Uterus (tissue), 4 donors: ENCODE results near the gene PRSS12. TPM values are rescaled to one million over a fixed set of nuclear protein-coding genes. Genes with fewer than 3 reads are reported as not detected.
A peak's percentile ranks its signal among the peaks of the same experiment; 100 is the strongest.

ENCODE experiments used
- DNase-seq, 2 donors: peaks; one replicate each; pipeline ENCODE4 v3.0.0-alpha.2; 2019 to 2020
- H3K27ac ChIP-seq, 2 donors: fragments of 200-600 bp; sonication (generic); 1 replicate in 1 of 2; 2 replicates in 1 of 2; pipeline ENCODE4 v1.5.1; 2016 to 2018
- H3K27me3 ChIP-seq, 2 donors: fragments of 200-600 bp; sonication (generic); one replicate each; pipeline ENCODE4 v1.5.1; 2018 to 2019; ENCODE audit warnings: control low read depth in 1 of 2
- H3K36me3 ChIP-seq, 2 donors: fragments of 200-600 bp; sonication (generic); one replicate each; pipeline ENCODE4 v1.5.1; 2019; ENCODE audit warnings: control low read depth in 1 of 2
- H3K4me1 ChIP-seq, 2 donors: fragments of 200-600 bp; sonication (generic); one replicate each; pipeline ENCODE4 v1.5.1; 2018 to 2019; ENCODE audit warnings: control low read depth in 1 of 2
- H3K4me3 ChIP-seq, 2 donors: fragments of 200-600 bp; sonication (generic); 1 replicate in 1 of 2; 2 replicates in 1 of 2; pipeline ENCODE4 v1.5.1; 2018 to 2019; ENCODE audit warnings: mild to moderate bottlenecking in 1 of 2
- H3K9me3 ChIP-seq, 2 donors: fragments of 200-600 bp; sonication (generic); one replicate each; pipeline ENCODE4 v1.5.1; 2019; ENCODE audit warnings: control low read depth in 1 of 2
- CTCF ChIP-seq, 4 experiments: fragments of 200-600 bp in 2 of 4; fragments of 450-650 bp in 2 of 4; sonication (generic) in 2 of 4; IDR thresholded peaks; one replicate each; pipeline ENCODE4 v1.5.1; 2016 to 2019; ENCODE audit warnings: antibody characterized with exemption in 4 of 4, mild to moderate bottlenecking in 2 of 4, moderate library complexity in 1 of 4
- POLR2A ChIP-seq, 2 donors: fragments of 450-650 bp; IDR thresholded peaks; one replicate each; pipeline ENCODE4 v1.6.1; 2016; ENCODE audit warnings: antibody characterized with exemption in 2 of 2, mild to moderate bottlenecking in 1 of 2, moderate library complexity in 1 of 2
- intact Hi-C: fragments of 100-400 bp; cut with DNase I; formaldehyde crosslinking; loops from one replicate; pipeline ENCODE4 v1.15.1; 2023; ENCODE audit warnings: low total_unique reads
- total RNA-seq, 4 donors: library from RNA; depleted of rRNA in 3 of 4; stranded (reverse); fragments of >200 nt in 3 of 4; gene quantifications; one replicate each; pipeline versions ENCODE4 v1.1.0 to v1.2.4, GENCODE V29; 2014 to 2023
- donor health status: DM: yes; HTN: yes; CAD: no.

Gene PRSS12
- total RNA-seq, 4 donors from 2014 or later, result 0.15 to 52.1 (median 7.2) TPM

GRCh38 chr4:118280501-118281218, 72.1 kb downstream of the PRSS12 start:
- Histone ChIP-seq H3K36me3 (no peaks in the 10 kb centered on the region), H3K9me3 (no peaks in the 10 kb centered on the region), H3K27ac (no peak overlapping the region), H3K4me1 (peaks cover 0 to 5% of the 10 kb centered on the region in 2 donors), H3K27me3 (no peaks in the 10 kb centered on the region), H3K4me3 (no peak overlapping the region)
- TF ChIP-seq CTCF (IDR thresholded peaks at IDR 0.05) (peak; percentile 20 to 39 (median 31)), POLR2A (IDR thresholded peaks at IDR 0.05) (no peak)
- DNase-seq, result peak in 1 of 2 donors; percentile 18
- intact Hi-C loops, result no loop called here

- TF ChIP-seq CTCF (IDR thresholded peaks at IDR 0.05) (no peak), POLR2A (IDR thresholded peaks at IDR 0.05) (no peak)
- DNase-seq, result no peak
- intact Hi-C loops, result no loop called here
- H3K27me3 ChIP-seq, result no peaks in the 10 kb centered on the region
- H3K27ac ChIP-seq, result peak overlapping the region in 1 of 2 donors; percentile 88
- H3K36me3 ChIP-seq, result no peaks in the 10 kb centered on the region
- H3K9me3 ChIP-seq, result no peaks in the 10 kb centered on the region
- H3K4me3 ChIP-seq, result peak overlapping the region in 1 of 2 donors; percentile 86
- H3K4me1 ChIP-seq, result peaks cover 0 to 5% of the 10 kb centered on the region in 2 donors
Observed at GRCh38 chr4:118279920-118280432, 72.8 kb downstream of the PRSS12 start.

- H3K9me3 ChIP-seq, result no peaks in the 10 kb centered on the region
- H3K27me3 ChIP-seq, result no peaks in the 10 kb centered on the region
- TF ChIP-seq POLR2A (IDR thresholded peaks at IDR 0.05) (no peak), CTCF (IDR thresholded peaks at IDR 0.05) (no peak)
- no peak for DNase-seq
- H3K4me1 ChIP-seq, result peaks cover 0 to 5% of the 10 kb centered on the region in 2 donors
- H3K27ac ChIP-seq, result peak overlapping the region; percentile 83 to 88
- H3K4me3 ChIP-seq, result peak overlapping the region; percentile 77 to 86
- H3K36me3 ChIP-seq, result no peaks in the 10 kb centered on the region
- intact Hi-C loops, result no loop called here
Observed at GRCh38 chr4:118279328-118279727, 73.5 kb downstream of the PRSS12 start.

- peak; percentile 90 to 93 for DNase-seq
- Histone ChIP-seq H3K27ac (peak overlapping the region; percentile 83 to 88), H3K36me3 (no peaks in the 10 kb centered on the region), H3K4me3 (peak overlapping the region; percentile 77 to 86), H3K9me3 (no peaks in the 10 kb centered on the region), H3K4me1 (peaks cover 0 to 5% of the 10 kb centered on the region in 2 donors), H3K27me3 (no peaks in the 10 kb centered on the region)
- TF ChIP-seq POLR2A (IDR thresholded peaks at IDR 0.05), result peak; percentile 52 to 78
- no peak for TF ChIP-seq CTCF (IDR thresholded peaks at IDR 0.05)
- intact Hi-C loops, result no loop called here
Observed at GRCh38 chr4:118278473-118279274, 74.1 kb downstream of the PRSS12 start.

- Histone ChIP-seq H3K27ac (no peak overlapping the region), H3K4me1 (peaks cover 0 to 5% of the 10 kb centered on the region in 2 donors), H3K27me3 (no peaks in the 10 kb centered on the region), H3K9me3 (no peaks in the 10 kb centered on the region), H3K4me3 (no peak overlapping the region), H3K36me3 (no peaks in the 10 kb centered on the region)
- intact Hi-C loops, result no loop called here
- DNase-seq, result no peak
- TF ChIP-seq CTCF (IDR thresholded peaks at IDR 0.05) (no peak), POLR2A (IDR thresholded peaks at IDR 0.05) (no peak)
Observed at GRCh38 chr4:118277243-118277642, 75.6 kb downstream of the PRSS12 start.
